CD4-positive, CD25-positive, alpha-beta regulatory T cell (primary cell): ENCODE measurements around the gene FAM107B. TPM values are rescaled to one million over a fixed set of nuclear protein-coding genes. Genes with fewer than 3 reads are reported as not detected.

Source experiments
- ATAC-seq, 2 donors: fragments of 150-1000 bp; cut with Tn5 transposase; one replicate each; pipeline ENCODE4 v1.10.0; 2021; ENCODE audit warnings: low read depth in 2 of 2, moderate number of reproducible peaks in 2 of 2, moderate library complexity in 1 of 2
- DNase-seq, 3 donors: peaks; one replicate each; pipeline versions ENCODE4 v3.0.0 to v3.0.0-alpha.2; 2012 to 2022; ENCODE audit warnings: mixed read lengths in 1 of 3
- H3K27ac ChIP-seq: one replicate; pipeline ENCODE4 v1.7.0; 2013; ENCODE audit warnings: mild to moderate bottlenecking, low read length; ENCODE audit not compliant: insufficient read depth, poor library complexity, severe bottlenecking
- H3K27me3 ChIP-seq: one replicate; pipeline ENCODE4 v1.7.0; 2013; ENCODE audit warnings: low read length; ENCODE audit not compliant: control insufficient read depth, insufficient read depth
- H3K36me3 ChIP-seq: one replicate; pipeline ENCODE4 v1.7.0; 2013; ENCODE audit warnings: mild to moderate bottlenecking, low read length, moderate library complexity; ENCODE audit not compliant: control insufficient read depth, insufficient read depth
- H3K4me1 ChIP-seq: 2 replicates; pipeline ENCODE4 v1.7.0; 2013; ENCODE audit warnings: mild to moderate bottlenecking, low read length; ENCODE audit not compliant: insufficient read depth, control insufficient read depth, poor library complexity, severe bottlenecking
- H3K4me3 ChIP-seq: one replicate; pipeline ENCODE4 v1.7.0; 2013; ENCODE audit warnings: low read depth, mild to moderate bottlenecking, low read length, moderate library complexity
- H3K9me3 ChIP-seq, 2 experiments: 1 replicate in 1 of 2; 2 replicates in 1 of 2; pipeline ENCODE4 v1.7.0; 2013; ENCODE audit warnings: low read length in 2 of 2, mild to moderate bottlenecking in 1 of 2, moderate library complexity in 1 of 2; ENCODE audit not compliant: control insufficient read depth in 2 of 2
- H3K27ac Mint-ChIP-seq, 3 donors: one replicate each; pipeline ENCODE4 v1.8.0; 2020 to 2022; ENCODE audit warnings: mild to moderate bottlenecking in 3 of 3, mixed read lengths in 3 of 3, moderate library complexity in 2 of 3
- H3K27me3 Mint-ChIP-seq: one replicate; pipeline ENCODE4 v1.8.0; 2022; ENCODE audit warnings: mild to moderate bottlenecking, mixed read lengths
- H3K36me3 Mint-ChIP-seq: one replicate; pipeline ENCODE4 v1.8.0; 2020; ENCODE audit warnings: mixed read lengths
- H3K4me1 Mint-ChIP-seq, 4 donors: one replicate each; pipeline ENCODE4 v1.8.0; 2020 to 2022; ENCODE audit warnings: mixed read lengths in 4 of 4, mild to moderate bottlenecking in 1 of 4
- H3K4me3 Mint-ChIP-seq, 4 donors: one replicate each; pipeline ENCODE4 v1.8.0; 2020 to 2022; ENCODE audit warnings: mild to moderate bottlenecking in 4 of 4, mixed read lengths in 4 of 4, moderate library complexity in 3 of 4
- H3K9me3 Mint-ChIP-seq, 7 donors: one replicate each; pipeline ENCODE4 v1.8.0; 2020 to 2022; ENCODE audit warnings: mixed read lengths in 7 of 7, mild to moderate bottlenecking in 3 of 7, moderate library complexity in 2 of 7
- polyA plus RNA-seq, 4 donors: library from polyadenylated mRNA; unstranded; fragments of 300-500 nt; fragmentation: Illumina TruSeq; gene quantifications; one replicate each; pipeline ENCODE4 v1.2.3, GENCODE V29; 2021
- total RNA-seq: library from RNA; stranded (reverse); gene quantifications from one replicate; pipeline ENCODE4 v1.2.3, GENCODE V29; 2022

FAM107B gene
- total and polyA plus RNA-seq, 5 donors from 2014 or later: 202 to 327 (median 296) TPM

GRCh38 chr10:14541379-14541778 is 233.3 kb downstream of the FAM107B start:
- H3K36me3 Mint-ChIP-seq: peaks cover 32% of the 10 kb centered on the region
- ATAC-seq: no peak
- peaks cover 73% of the 10 kb centered on the region for H3K4me1 ChIP-seq
- no peak for DNase-seq
- H3K4me3 ChIP-seq: no peak overlapping the region
- H3K9me3 ChIP-seq: no peaks in the 10 kb centered on the region
- peaks cover 34 to 89% (median 68%) of the 10 kb centered on the region in 4 donors for H3K4me1 Mint-ChIP-seq
- H3K27ac Mint-ChIP-seq: peak overlapping the region; percentile 89 to 91 (median 91)
- peak overlapping the region in 3 of 4 donors; percentile 41 to 54 (median 48) for H3K4me3 Mint-ChIP-seq
- H3K27me3 Mint-ChIP-seq: no peaks in the 10 kb centered on the region
- no peaks in the 10 kb centered on the region for H3K27me3 ChIP-seq
- peak overlapping the region; percentile 26 for H3K27ac ChIP-seq
- peaks cover 67% of the 10 kb centered on the region for H3K36me3 ChIP-seq
- no peaks in the 10 kb centered on the region for H3K9me3 Mint-ChIP-seq

- H3K27ac Mint-ChIP-seq: peak overlapping the region; percentile 85 to 91 (median 89)
- ATAC-seq: no peak
- peak overlapping the region in 2 of 4 donors; percentile 54 to 77 for H3K4me3 Mint-ChIP-seq
- H3K27me3 Mint-ChIP-seq: no peaks in the 10 kb centered on the region
- no peaks in the 10 kb centered on the region for H3K9me3 Mint-ChIP-seq
- DNase-seq: no peak
- H3K4me1 Mint-ChIP-seq: peaks cover 34 to 90% (median 65%) of the 10 kb centered on the region in 4 donors
- peaks cover 60% of the 10 kb centered on the region for H3K36me3 ChIP-seq
- peak overlapping the region; percentile 26 for H3K27ac ChIP-seq
- H3K4me3 ChIP-seq: no peak overlapping the region
- H3K27me3 ChIP-seq: no peaks in the 10 kb centered on the region
- H3K4me1 ChIP-seq: peaks cover 74% of the 10 kb centered on the region
- H3K36me3 Mint-ChIP-seq: peaks cover 28% of the 10 kb centered on the region
- no peaks in the 10 kb centered on the region for H3K9me3 ChIP-seq
Observed at GRCh38 chr10:14540611-14541010, 234.1 kb downstream of the FAM107B start.

- no peak overlapping the region for H3K4me3 ChIP-seq
- ATAC-seq (no peak), DNase-seq (no peak)
- peaks cover 59% of the 10 kb centered on the region for H3K36me3 ChIP-seq
- peak overlapping the region; percentile 85 to 91 (median 90) for H3K27ac Mint-ChIP-seq
- peaks cover 74% of the 10 kb centered on the region for H3K4me1 ChIP-seq
- H3K9me3 Mint-ChIP-seq: no peaks in the 10 kb centered on the region
- no peaks in the 10 kb centered on the region for H3K9me3 ChIP-seq
- no peaks in the 10 kb centered on the region for H3K27me3 ChIP-seq
- H3K4me3 Mint-ChIP-seq: peak overlapping the region in 2 of 4 donors; percentile 14 to 77
- H3K27ac ChIP-seq: peak overlapping the region; percentile 48
- H3K4me1 Mint-ChIP-seq: peaks cover 35 to 90% (median 65%) of the 10 kb centered on the region in 4 donors
- H3K36me3 Mint-ChIP-seq: peaks cover 34% of the 10 kb centered on the region
- no peaks in the 10 kb centered on the region for H3K27me3 Mint-ChIP-seq
Observed at GRCh38 chr10:14540062-14540461, 234.6 kb downstream of the FAM107B start.

- peak overlapping the region; percentile 85 to 91 (median 90) for H3K27ac Mint-ChIP-seq
- no peaks in the 10 kb centered on the region for H3K27me3 Mint-ChIP-seq
- ATAC-seq (no peak), DNase-seq (no peak)
- H3K27ac ChIP-seq: peak overlapping the region; percentile 48
- no peaks in the 10 kb centered on the region for H3K9me3 ChIP-seq
- H3K4me3 Mint-ChIP-seq: peak overlapping the region in 2 of 4 donors; percentile 14 to 49
- H3K9me3 Mint-ChIP-seq: no peaks in the 10 kb centered on the region
- no peak overlapping the region for H3K4me3 ChIP-seq
- H3K27me3 ChIP-seq: no peaks in the 10 kb centered on the region
- peaks cover 31 to 92% (median 61%) of the 10 kb centered on the region in 4 donors for H3K4me1 Mint-ChIP-seq
- H3K36me3 Mint-ChIP-seq: peaks cover 41% of the 10 kb centered on the region
- peaks cover 56% of the 10 kb centered on the region for H3K36me3 ChIP-seq
- H3K4me1 ChIP-seq: peaks cover 70% of the 10 kb centered on the region
Observed at GRCh38 chr10:14539176-14539575, 235.5 kb downstream of the FAM107B start.

GRCh38 chr10:14536241-14537213 is 238.2 kb downstream of the FAM107B start:
- Histone ChIP-seq H3K4me3 (no peak overlapping the region), H3K27ac (peak overlapping the region; percentile 36), H3K9me3 (no peaks in the 10 kb centered on the region), H3K4me1 (peaks cover 68% of the 10 kb centered on the region), H3K27me3 (no peaks in the 10 kb centered on the region), H3K36me3 (peaks cover 73% of the 10 kb centered on the region)
- H3K4me1 Mint-ChIP-seq: peaks cover 16 to 95% (median 66%) of the 10 kb centered on the region in 4 donors
- peak overlapping the region in 1 of 4 donors; percentile 13 for H3K4me3 Mint-ChIP-seq
- ATAC-seq (peak in 1 of 2 donors; percentile 46), DNase-seq (peak in 1 of 3 donors; percentile 48)
- no peaks in the 10 kb centered on the region for H3K9me3 Mint-ChIP-seq
- H3K36me3 Mint-ChIP-seq: peaks cover 53% of the 10 kb centered on the region
- peak overlapping the region; percentile 83 to 89 (median 88) for H3K27ac Mint-ChIP-seq
- no peaks in the 10 kb centered on the region for H3K27me3 Mint-ChIP-seq

GRCh38 chr10:14535457-14536130 is 239.1 kb downstream of the FAM107B start:
- peaks cover 43% of the 10 kb centered on the region for H3K36me3 Mint-ChIP-seq
- no peaks in the 10 kb centered on the region for H3K9me3 ChIP-seq
- no peaks in the 10 kb centered on the region for H3K27me3 ChIP-seq
- H3K36me3 ChIP-seq: peaks cover 69% of the 10 kb centered on the region
- no peaks in the 10 kb centered on the region for H3K9me3 Mint-ChIP-seq
- peaks cover 73% of the 10 kb centered on the region for H3K4me1 ChIP-seq
- peak overlapping the region in 2 of 4 donors; percentile 9 to 50 for H3K4me3 Mint-ChIP-seq
- DNase-seq (peak in 1 of 3 donors; percentile 39), ATAC-seq (peak in 1 of 2 donors; percentile 46)
- H3K4me1 Mint-ChIP-seq: peaks cover 16 to 94% (median 64%) of the 10 kb centered on the region in 4 donors
- H3K4me3 ChIP-seq: peak overlapping the region; percentile 37
- no peaks in the 10 kb centered on the region for H3K27me3 Mint-ChIP-seq
- H3K27ac Mint-ChIP-seq: peak overlapping the region; percentile 72 to 89 (median 88)
- peak overlapping the region; percentile 36 for H3K27ac ChIP-seq

GRCh38 chr10:14534152-14534551 is 240.5 kb downstream of the FAM107B start:
- H3K4me3 Mint-ChIP-seq: peak overlapping the region in 1 of 4 donors; percentile 13
- H3K4me3 ChIP-seq: no peak overlapping the region

More at GRCh38 chr10:14534152-14534551, 240.5 kb downstream of the FAM107B start:
- no peak for DNase-seq
- H3K27ac Mint-ChIP-seq: peak overlapping the region; percentile 62 to 88 (median 64)
- Histone ChIP-seq H3K36me3 (peaks cover 69% of the 10 kb centered on the region), H3K9me3 (no peaks in the 10 kb centered on the region), H3K4me1 (peaks cover 73% of the 10 kb centered on the region), H3K27me3 (no peaks in the 10 kb centered on the region), H3K27ac (no peak overlapping the region)
- H3K27me3 Mint-ChIP-seq: no peaks in the 10 kb centered on the region
- peaks cover 48% of the 10 kb centered on the region for H3K36me3 Mint-ChIP-seq
- peaks cover 18 to 94% (median 66%) of the 10 kb centered on the region in 4 donors for H3K4me1 Mint-ChIP-seq
- no peak for ATAC-seq
- no peaks in the 10 kb centered on the region for H3K9me3 Mint-ChIP-seq
